ENCODE results near the gene MYH2. TPM values are rescaled to one million over a fixed set of nuclear protein-coding genes. Genes with fewer than 3 reads are reported as not detected.
"Not testable (repeated sequence)": the region's sequence is repeated elsewhere in the genome, so short reads cannot be mapped to it uniquely, and the experiment has no call there.

The MYH2 gene
- total and polyA plus RNA-seq, 2 experiments from 2014 or later, result 0.59 to 0.65 TPM

DNA sequence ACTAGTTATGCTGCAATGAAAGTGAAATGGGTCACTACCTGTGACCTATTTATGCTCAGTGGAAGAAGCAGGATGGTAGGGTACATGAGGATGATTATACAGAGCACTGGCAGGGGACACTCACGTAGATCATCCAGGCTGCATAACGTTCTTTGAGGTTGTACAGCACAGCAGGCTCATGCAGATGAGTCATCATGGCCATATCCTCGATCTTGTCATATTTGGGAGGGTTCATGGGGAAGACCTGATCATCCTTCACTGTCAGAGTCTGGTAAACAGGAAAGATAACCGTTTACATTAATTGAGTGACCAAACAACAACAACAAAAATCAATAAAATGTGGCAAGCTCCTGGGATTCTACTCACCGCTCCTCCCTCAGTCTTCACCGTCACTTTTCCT lies 2.1 kb downstream of the MYH2 start:
- Histone ChIP-seq H3K36me3 (ENCODE audit: low read depth) (no peaks in the 10 kb centered on the region), H3K27ac (no peak overlapping the region), H3K27me3 (replicated peaks; ENCODE audit: insufficient read depth) (no peaks in the 10 kb centered on the region), H3K4me2 (ENCODE audit: unreplicated experiment) (no peak overlapping the region), H3K9me3 (ENCODE audit: low read depth) (no peaks in the 10 kb centered on the region), H3K79me2 (ENCODE audit: insufficient read depth) (no peaks in the 10 kb centered on the region), H3F3A (ENCODE audit: insufficient read depth) (no peaks in the 10 kb centered on the region), H4K20me1 (ENCODE audit: insufficient read depth) (no peaks in the 10 kb centered on the region), H3K4me1 (ENCODE audit: insufficient read depth) (no peaks in the 10 kb centered on the region), H2AFZ (no peak overlapping the region), H3K9me2 (ENCODE audit: insufficient read depth) (no peaks in the 10 kb centered on the region), H3K4me3 (no peak overlapping the region), H3K9ac (no peak overlapping the region)
- TF ChIP-seq EZH2phosphoT487 (IDR thresholded peaks at IDR 0.05; ENCODE audit: insufficient read depth, low read depth) (no peak), EZH2 (IDR thresholded peaks at IDR 0.05; ENCODE audit: insufficient read depth, poor library complexity, severe bottlenecking) (no peak)
- in situ Hi-C loops (cut with MboI), result loop anchor here (10.0 kb wide), 1 partner anchor 57 kb away; no protein-coding TSS in a partner anchor
- 46 to 55% methylated on average over 6 of the region's 6 CpGs for WGBS, 2 experiments (ENCODE audit: low coverage in 1 of 2, low lambda C conversion rate in 2 of 2, missing lambda C conversion rate in 2 of 2)
- no peak for DNase-seq

DNA sequence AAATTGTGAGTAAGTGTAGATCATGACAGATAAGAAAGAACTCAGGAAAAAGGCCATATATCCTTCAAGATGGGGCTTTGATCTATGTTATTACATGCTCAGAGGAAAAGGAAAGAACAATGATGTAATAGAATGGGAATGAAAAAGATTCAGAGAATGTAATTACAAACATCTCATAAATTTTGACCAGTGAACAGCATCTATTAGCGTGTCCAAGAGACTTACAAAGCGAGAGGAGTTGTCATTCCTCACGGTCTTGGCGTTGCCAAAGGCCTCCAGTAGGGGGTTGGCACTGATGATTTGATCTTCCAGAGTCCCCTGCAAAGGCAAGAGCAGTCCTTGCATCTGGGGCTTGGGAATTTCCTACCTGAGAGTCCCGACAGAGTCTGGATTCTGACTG lies 6.0 kb downstream of the MYH2 start:
- not testable (repeated sequence) for H3K27me3 ChIP-seq (replicated peaks; ENCODE audit: insufficient read depth); H3K4me1 ChIP-seq (ENCODE audit: insufficient read depth); H3K9me3 ChIP-seq (ENCODE audit: low read depth); H4K20me1 ChIP-seq (ENCODE audit: insufficient read depth); H3K4me2 ChIP-seq (ENCODE audit: unreplicated experiment); H3K27ac ChIP-seq; H3K4me3 ChIP-seq; H3K9ac ChIP-seq; H3K79me2 ChIP-seq (ENCODE audit: insufficient read depth); H3K36me3 ChIP-seq (ENCODE audit: low read depth); H2AFZ ChIP-seq; H3K9me2 ChIP-seq (ENCODE audit: insufficient read depth); H3F3A ChIP-seq (ENCODE audit: insufficient read depth)
- DNase-seq, result peak; percentile 24
- WGBS, 2 experiments (ENCODE audit: low coverage in 1 of 2, low lambda C conversion rate in 2 of 2, missing lambda C conversion rate in 2 of 2), result 21 to 24% methylated on average over 5 of the region's 5 CpGs
- in situ Hi-C loops (cut with MboI), result loop anchor here (10.0 kb wide), 1 partner anchor 61 kb away; no protein-coding TSS in a partner anchor

DNA sequence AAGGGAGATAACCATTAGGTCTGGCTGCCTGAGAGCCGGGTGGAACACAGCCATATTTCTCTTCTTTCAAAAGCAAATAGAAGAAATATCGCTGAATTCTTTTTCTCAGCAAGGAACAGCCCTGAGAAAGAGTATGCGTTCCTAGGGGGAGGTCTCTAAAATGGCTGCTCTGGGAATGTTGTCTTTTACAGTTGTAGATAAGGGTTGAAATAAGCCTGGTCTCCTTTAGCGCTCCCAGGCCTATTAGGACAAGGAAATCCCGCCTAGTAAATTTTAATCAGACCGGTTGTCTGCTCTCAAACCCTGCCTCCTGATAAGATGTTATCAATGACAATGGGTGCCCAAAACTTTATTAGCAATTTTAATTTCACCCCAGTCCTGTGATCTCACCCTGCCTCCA lies 8.3 kb downstream of the MYH2 start:
- WGBS, 2 experiments (ENCODE audit: low coverage in 1 of 2, low lambda C conversion rate in 2 of 2, missing lambda C conversion rate in 2 of 2), result 64 to 68% methylated on average over 6 of the region's 6 CpGs
- H3K4me3 ChIP-seq, result not testable (repeated sequence)
- in situ Hi-C loops (cut with MboI), result loop anchor here (10.0 kb wide), 1 partner anchor 64 kb away; no protein-coding TSS in a partner anchor

DNA sequence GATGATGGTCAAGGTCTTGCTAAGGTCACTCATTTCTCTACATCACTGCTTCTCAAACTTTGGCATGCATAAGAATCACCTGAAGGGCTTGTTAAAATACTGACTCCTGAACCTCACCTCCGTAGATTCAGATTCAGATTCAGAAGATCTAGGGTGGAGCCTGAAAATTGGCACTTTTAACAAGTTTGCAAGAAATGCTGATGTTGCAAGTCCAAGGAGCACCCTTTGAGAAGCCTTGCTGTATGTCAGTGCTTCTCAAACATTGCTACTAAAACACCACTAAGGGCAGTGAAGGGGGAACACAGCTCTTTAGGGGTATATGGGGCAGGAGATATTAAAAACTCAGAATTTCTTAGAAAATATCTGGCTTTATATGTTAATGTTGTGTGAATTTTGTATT lies 17.4 kb downstream of the MYH2 start:
- Histone ChIP-seq H4K20me1 (ENCODE audit: insufficient read depth) (no peaks in the 10 kb centered on the region), H3K9me2 (ENCODE audit: insufficient read depth) (no peaks in the 10 kb centered on the region), H3K4me2 (ENCODE audit: unreplicated experiment) (no peak overlapping the region), H3K36me3 (ENCODE audit: low read depth) (no peaks in the 10 kb centered on the region), H3K9me3 (ENCODE audit: low read depth) (no peaks in the 10 kb centered on the region), H3F3A (ENCODE audit: insufficient read depth) (no peaks in the 10 kb centered on the region), H3K4me3 (no peak overlapping the region), H3K4me1 (ENCODE audit: insufficient read depth) (no peaks in the 10 kb centered on the region), H3K27me3 (replicated peaks; ENCODE audit: insufficient read depth) (0 out of 2 replicates have a peak, but pooled peaks cover 4% of the 10 kb centered on the region), H3K79me2 (ENCODE audit: insufficient read depth) (no peaks in the 10 kb centered on the region), H2AFZ (no peak overlapping the region), H3K9ac (no peak overlapping the region), H3K27ac (no peak overlapping the region)
- in situ Hi-C loops (cut with MboI), result no loop called here
- no peak for DNase-seq
- 0 to 18% methylated on average over 1 of the region's 1 CpG for WGBS, 2 experiments (ENCODE audit: low coverage in 1 of 2, low lambda C conversion rate in 2 of 2, missing lambda C conversion rate in 2 of 2)
- TF ChIP-seq EZH2 (IDR thresholded peaks at IDR 0.05; ENCODE audit: insufficient read depth, poor library complexity, severe bottlenecking) (no peak), EZH2phosphoT487 (IDR thresholded peaks at IDR 0.05; ENCODE audit: insufficient read depth, low read depth) (no peak)

More for the DNA sequence above, 8.3 kb downstream of the MYH2 start:
- H3K36me3 ChIP-seq (ENCODE audit: low read depth); DNase-seq; H2AFZ ChIP-seq; H3F3A ChIP-seq (ENCODE audit: insufficient read depth); H3K27ac ChIP-seq; H3K4me1 ChIP-seq (ENCODE audit: insufficient read depth); H3K4me2 ChIP-seq (ENCODE audit: unreplicated experiment); H3K9me3 ChIP-seq (ENCODE audit: low read depth); H3K27me3 ChIP-seq (replicated peaks; ENCODE audit: insufficient read depth); H3K79me2 ChIP-seq (ENCODE audit: insufficient read depth); H3K9me2 ChIP-seq (ENCODE audit: insufficient read depth); H4K20me1 ChIP-seq (ENCODE audit: insufficient read depth); H3K9ac ChIP-seq: not testable (repeated sequence)

DNA sequence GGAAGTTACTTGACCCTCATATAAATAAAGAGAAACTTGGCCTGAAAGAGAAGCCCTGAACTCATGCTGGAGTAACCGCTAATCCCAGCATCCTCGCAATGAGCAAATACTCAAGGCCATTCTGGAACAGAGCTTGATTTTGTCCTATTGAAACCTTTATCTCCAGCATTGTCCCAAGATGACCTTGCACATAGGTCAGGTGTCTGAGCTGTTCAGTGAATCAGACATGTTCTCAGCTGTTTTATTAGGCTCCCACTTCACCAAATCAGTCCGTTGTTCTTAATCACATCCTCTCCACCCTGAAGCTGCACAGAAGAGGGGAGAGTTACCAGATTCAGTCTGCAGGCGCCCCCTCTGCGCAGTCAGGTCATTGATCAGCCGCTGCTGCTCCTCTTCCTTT lies 22.0 kb downstream of the MYH2 start:
- TF ChIP-seq EZH2phosphoT487 (IDR thresholded peaks at IDR 0.05; ENCODE audit: insufficient read depth, low read depth), result no peak
- Histone ChIP-seq H3K36me3 (ENCODE audit: low read depth) (no peaks in the 10 kb centered on the region), H3K9me3 (ENCODE audit: low read depth) (no peaks in the 10 kb centered on the region), H3K4me1 (ENCODE audit: insufficient read depth) (no peaks in the 10 kb centered on the region), H3K9me2 (ENCODE audit: insufficient read depth) (no peaks in the 10 kb centered on the region), H3K79me2 (ENCODE audit: insufficient read depth) (no peaks in the 10 kb centered on the region), H3K4me2 (ENCODE audit: unreplicated experiment) (no peak overlapping the region), H2AFZ (no peak overlapping the region), H4K20me1 (ENCODE audit: insufficient read depth) (no peaks in the 10 kb centered on the region), H3K4me3 (no peak overlapping the region), H3F3A (ENCODE audit: insufficient read depth) (no peaks in the 10 kb centered on the region), H3K9ac (no peak overlapping the region), H3K27ac (no peak overlapping the region), H3K27me3 (replicated peaks; ENCODE audit: insufficient read depth) (no peaks in the 10 kb centered on the region)
- no peak for DNase-seq
- 62 to 68% methylated on average over 6 of the region's 6 CpGs for WGBS, 2 experiments (ENCODE audit: low coverage in 1 of 2, low lambda C conversion rate in 2 of 2, missing lambda C conversion rate in 2 of 2)
- in situ Hi-C loops (cut with MboI), result no loop called here

Data from GM23248 (cell line).